GM18519 (cell line): Measurements from ENCODE around the gene DYNC1I2.
"Not testable (repeated sequence)": the region's sequence is repeated elsewhere in the genome, so short reads cannot be mapped to it uniquely, and the experiment has no call there.

Experiments used
- ATAC-seq: cut with Tn5 transposase; IDR thresholded peaks from one replicate; pipeline ENCODE4 v1.9.1; 2021; ENCODE audit warnings: mild to moderate bottlenecking, moderate library complexity; ENCODE audit not compliant: unreplicated experiment, low FRiP score

Gene DYNC1I2

DNA sequence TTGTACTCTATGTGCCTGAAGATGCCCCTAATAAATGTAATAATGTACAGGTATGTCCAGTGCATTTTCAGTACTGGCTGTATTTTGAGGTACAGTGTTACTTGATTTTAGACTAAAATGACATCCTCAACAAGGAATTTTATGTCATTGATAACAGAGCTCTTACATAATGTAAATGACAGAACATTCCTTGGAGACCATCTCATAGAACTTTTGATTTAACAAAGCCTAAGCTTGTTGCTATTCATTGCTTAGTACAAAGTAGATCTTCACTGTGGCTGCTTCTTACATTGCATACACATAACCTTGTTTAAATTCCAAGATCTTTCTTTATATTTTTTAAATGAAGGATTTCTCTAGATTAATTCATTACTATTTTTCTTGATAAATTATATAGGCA lies 24.1 kb downstream of the DYNC1I2 start:
- ATAC-seq, result no peak

DNA sequence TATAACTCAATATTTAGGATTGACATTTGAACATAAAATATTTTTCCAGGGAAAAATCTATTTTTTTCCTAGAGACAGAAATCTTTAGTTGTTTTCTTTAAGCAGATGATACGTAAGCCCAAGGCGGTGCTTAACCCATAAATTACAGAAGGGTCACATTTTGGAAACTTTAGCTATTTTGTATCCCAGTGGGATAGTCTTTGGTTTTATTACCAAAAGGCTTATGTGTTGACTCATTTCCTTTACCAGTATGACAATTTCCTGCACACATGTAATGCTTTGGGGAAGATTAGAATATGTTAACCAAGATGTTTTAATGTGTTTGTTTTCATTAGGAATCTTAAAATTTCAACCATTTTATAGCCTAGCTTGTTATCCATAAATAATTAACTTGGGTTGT lies 24.8 kb downstream of the DYNC1I2 start:
- no peak for ATAC-seq

DNA sequence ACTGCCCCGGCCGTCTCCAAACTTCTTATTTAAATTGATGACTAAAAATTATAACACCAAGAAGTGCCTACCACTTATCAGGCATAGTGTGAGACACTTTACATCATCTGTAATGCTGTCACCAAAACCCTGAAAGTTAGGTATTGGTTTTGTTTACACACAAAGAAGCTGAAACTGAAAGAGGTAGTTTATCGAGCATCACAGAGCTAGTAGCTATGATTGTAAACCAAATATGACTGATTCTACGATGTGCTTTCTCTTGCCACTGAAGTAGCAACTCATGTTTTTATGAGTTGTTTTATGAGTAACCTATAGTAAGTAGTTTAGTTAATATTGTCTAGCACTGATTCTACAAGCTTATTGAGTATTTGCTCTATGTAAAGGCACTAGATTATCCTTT lies 31.5 kb downstream of the DYNC1I2 start:
- ATAC-seq, result peak; percentile 88

DNA sequence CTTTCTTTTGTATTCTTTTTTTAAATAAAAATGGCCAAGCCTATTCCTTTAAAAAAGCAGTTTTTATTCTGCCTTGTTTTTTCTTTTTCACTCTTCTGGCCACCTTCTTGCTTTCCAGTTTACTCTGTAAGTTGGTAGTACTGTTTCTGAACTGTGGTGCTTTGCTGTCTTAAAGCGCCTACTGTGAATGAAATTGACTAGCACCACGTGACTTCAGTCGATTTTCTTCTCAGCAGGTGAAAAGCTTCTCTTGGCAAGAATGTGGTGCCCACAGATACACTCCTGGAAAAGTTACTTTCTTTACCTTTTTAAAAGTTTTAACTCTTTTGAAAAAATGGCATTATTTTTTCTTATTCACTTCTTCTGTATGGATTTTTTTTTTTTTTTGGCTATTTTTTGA lies 32.4 kb downstream of the DYNC1I2 start:
- no peak for ATAC-seq

DNA sequence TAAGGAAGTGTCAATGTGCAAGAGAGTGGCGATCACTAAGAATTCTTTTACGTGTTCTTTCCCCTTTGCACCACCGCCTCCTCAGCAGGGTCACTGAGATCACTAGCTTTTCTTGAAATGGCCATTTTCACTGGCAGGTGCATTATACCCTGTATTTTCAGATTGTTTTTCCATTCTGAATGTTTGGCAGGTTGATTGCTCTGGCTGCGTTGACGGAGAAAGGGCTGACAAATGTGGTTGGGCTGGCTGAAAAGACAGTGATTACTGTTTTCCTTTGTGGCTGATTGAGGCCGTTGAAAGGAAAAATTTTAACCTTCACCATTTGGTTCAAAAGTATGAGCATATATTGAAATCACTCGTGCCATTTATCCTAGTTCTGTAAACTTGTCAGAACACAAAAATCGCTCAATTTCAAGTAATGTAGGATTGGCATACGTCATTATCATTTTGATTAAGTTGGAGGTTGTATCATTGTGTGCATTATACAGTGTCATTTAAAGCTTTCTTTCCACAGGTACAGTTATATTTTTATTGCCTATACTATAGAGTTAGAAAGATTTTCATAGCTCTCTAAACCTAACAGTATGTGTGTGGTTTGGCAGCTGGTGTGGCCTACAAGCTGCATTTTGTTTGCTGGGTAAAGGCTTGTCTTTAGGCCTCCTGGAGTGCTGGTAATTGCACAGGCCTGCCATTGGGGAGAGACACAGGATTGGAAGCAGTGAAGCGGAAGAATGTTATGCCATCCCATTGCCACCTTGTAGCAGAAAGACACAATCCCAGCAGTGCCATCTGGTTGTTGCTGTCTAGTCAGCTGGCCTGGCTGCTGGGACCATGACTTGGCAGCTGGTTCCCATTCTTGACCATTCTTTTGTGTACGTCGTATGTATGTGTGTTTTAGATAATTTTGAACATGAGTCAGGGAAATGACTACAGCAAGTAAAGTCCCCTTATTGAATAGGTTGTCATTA lies 36.7 kb downstream of the DYNC1I2 start:
- ATAC-seq, result no peak

DNA sequence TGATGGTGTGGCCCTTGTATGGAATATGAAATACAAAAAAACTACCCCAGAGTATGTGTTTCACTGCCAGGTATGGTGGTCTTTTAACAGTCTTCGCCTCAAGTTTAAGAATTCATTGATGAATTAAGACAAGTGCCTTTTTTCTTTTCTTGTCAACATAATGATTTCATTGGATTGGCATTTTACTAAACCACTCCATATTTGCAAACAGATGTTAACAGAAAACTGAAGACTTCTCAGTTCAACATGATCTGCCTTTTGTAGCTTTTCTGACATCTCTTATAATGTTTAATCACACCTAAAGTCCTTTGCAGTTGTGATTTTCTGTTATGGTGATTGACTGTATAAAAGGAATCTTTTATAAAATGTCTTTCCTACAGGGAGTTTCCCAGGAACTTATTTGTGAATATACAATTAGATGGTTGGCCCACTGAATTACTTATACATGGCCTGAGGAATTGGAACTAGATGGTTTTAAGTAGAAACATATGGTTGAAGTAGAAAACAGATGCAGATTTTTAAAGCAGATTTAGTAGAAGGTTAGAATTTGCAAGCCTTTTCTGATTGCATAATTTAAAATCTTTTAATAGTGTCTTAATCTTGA lies 39.7 kb downstream of the DYNC1I2 start:
- no peak for ATAC-seq

DNA sequence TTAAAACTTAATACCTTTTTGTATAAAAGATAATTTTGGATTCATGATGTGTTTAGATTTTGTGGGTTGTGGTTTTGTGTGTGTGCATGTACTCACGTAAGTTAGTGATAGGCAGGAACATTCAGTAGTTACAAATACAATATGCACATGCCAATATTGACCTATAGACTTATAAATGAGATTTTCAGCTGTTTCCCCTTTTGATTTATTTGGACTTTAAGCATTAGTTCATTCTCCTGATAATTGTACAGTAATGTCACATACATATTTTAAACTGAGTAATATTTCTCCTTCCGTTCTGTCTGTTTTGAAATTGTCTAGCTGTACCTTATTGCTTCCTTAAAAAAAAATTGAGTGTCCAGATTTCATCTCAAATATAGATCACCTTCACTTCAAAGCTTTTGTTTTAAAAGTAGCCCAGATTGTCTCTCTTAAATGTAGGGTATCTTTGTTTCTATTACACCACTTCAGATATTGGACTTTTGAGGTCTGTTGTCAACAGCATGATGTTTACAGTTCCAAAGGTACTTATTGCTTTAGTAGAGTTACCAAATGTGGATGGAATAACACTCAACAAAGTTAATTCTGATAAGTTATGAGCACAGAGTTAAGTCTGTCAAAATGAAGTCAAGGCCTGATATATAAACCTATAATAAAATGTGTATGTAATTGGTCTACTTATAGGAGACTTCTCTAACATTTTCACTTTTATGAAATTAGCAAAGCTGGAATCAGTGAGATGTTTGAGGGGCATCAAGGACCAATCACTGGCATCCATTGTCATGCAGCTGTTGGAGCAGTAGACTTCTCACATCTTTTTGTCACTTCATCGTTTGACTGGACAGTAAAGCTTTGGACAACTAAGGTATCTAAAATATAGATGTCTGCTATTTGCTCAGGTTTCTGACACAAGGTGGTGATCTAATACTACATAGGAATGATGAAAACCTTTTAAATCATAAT lies 42.0 kb downstream of the DYNC1I2 start:
- ATAC-seq, result no peak

DNA sequence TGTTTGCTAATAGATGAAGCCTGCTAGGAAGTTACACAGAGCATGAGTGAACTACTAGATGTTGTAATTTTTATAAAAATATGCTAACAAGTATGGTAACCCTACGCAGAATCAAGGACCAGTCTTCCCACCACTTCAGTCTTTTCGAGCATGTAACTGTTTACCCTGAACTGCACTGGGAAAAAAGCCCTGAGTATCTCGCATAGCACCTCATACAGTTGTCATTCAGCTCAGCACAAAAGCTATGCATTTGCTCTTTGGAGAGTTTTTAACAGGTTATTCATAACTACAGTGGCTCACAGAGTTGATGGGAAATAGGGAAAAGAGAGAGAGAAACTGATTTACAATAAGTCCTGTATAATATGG lies 42.7 kb downstream of the DYNC1I2 start:
- no peak for ATAC-seq

DNA sequence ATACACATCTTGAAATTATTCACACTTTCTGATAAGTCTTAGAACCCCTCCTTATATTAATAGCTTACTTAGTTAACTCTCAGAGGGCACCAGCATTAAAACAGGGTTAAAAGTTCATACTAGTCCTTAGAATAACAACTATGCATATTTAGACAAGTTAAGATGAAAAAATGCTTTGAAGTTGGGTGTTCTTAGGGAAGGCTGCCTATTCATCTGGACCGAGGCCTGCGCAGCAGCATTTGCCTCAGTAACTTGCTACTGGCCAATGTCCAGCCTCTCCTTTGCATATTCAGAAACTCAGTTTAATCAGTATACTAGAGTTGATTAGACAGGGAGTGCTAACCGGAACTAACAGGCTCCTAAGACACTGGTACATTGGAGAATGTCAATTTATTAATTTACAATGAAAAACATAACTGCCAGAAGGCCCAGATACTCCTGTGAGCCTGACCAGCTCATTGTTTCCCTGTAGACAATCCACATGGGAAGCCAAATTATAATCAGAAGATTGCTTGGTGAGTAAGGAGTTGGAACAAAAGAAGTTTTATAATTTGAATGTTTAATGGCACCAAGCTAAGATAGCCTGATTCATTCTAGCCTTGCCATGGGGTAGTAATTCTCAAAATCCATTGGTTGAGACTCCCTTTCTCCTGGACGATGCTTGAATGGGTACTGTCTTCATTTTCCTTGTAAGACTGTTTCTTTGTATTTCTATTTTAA lies 48.9 kb downstream of the DYNC1I2 start:
- ATAC-seq, result no peak

DNA sequence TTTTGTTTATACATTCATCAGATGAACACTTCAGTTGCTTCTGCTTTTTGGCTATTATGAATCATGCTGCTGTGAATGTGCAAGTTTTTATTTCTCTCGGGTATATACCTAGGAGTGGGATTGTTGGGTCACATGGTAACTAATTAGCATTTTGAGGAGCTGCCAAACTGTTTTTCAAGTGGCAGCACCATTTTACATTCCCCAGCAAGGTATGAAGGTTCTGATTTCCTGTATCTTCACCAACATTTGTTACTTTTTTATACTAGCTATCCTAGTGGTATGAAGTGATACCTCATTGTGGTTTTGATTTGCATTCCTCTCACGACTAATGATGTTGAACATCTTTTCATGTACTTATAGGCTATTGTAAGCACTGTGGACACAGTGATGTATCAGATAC lies 53.9 kb downstream of the DYNC1I2 start:
- ATAC-seq, result peak; percentile 62

DNA sequence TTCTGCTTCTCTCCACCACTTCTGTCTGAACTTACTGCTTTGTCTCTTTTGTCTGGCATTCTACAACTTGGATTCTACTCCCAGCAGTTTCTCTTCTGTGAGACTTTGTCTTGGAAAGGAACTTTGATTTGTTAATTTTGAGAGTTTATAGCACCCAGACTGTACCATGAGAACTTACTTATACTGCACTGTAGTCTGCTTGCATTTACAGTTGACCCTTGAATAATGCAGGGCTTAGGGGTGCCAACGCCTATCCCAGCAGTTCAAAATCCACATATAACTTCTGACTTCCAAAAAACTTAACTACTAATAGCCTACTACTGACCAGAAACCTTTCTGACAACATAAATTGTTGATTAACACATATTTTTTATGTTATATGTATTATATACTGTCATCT lies 55.5 kb downstream of the DYNC1I2 start:
- ATAC-seq, result no peak

DNA sequence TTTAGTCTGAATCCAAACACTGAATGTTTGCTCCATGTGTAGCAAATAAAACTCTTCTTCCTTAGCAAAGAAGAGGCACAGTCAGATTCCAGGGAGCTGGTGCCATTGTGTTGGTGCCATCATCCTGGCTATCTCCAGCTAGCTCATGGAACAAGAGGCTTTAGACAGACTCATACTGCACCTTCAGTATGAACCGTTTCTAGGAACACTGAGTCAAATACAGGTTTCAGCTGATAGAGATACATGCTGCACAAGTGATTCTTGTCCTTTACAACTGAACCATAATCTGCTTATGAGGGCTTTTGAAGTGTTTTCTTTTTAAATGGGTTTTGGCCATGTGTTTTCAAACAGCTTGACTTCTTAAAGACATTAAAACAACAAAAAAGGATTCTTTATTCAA lies 57.9 kb downstream of the DYNC1I2 start:
- ATAC-seq, result no peak

DNA sequence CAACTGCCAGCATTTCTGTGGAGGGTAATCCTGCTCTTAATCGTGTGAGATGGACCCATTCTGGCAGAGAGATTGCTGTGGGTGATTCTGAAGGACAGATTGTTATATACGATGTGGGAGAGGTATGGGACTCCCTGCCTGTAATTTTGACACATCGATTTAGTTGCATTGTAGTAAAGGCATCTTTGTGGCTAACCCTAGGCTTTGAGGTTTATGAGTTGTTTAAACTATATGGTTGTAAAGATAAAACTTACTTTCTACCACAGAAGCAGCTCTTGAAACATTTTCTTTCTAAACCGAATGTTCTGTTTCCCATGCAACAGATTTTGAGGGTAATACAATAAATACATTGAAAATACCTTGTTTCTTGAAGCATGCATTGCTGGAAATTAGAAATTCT lies 58.5 kb downstream of the DYNC1I2 start:
- ATAC-seq, result no peak

DNA sequence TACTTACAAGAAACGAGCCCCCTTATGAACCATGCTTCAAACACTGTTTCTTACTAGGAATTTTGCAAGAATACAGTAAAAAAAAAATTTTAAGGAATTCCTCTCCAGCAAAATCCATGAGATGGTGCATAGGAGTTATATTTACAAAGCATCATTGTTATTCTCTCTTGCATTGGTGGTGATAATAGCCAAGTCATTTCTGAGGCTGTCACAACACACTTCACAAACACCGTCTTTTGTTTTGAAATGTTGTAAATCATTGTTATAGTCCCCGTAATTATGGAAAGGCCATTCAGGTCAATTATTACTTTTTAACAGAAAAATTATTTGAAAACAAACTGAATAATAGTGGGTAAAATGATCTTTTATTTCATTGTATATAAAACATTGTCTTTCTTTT lies 60.1 kb downstream of the DYNC1I2 start:
- no peak for ATAC-seq

DNA sequence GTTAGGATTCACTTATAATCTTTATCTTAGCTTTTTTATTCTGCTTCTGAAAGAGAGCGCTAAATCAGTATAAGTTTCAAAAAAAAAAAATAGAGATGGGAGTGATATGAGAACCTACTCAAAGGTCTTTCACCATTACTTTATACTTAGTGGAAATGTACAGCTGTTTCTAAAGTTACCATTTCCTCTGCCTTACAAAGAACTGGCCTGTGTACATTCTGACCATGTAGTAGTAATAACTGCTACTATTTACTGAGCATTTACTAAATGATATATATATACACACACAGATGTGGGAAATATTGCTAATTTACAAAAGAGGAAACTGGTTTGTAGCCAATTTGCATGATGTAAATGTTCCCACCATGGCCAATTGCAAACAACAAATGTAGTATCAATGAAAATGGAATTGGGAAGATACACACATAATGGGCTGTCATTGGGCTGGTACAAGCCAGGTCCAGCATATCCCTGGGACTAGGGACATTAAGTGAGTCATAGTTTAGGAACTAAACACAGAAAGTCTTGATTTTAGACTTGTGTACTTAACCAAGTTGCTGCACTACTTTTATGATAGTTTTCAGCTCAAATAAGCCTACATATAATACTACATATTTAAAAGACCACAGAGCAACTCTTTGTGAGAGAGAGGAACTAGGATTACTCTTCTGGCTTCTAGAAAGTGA lies 67.1 kb downstream of the DYNC1I2 start:
- ATAC-seq, result no peak

DNA sequence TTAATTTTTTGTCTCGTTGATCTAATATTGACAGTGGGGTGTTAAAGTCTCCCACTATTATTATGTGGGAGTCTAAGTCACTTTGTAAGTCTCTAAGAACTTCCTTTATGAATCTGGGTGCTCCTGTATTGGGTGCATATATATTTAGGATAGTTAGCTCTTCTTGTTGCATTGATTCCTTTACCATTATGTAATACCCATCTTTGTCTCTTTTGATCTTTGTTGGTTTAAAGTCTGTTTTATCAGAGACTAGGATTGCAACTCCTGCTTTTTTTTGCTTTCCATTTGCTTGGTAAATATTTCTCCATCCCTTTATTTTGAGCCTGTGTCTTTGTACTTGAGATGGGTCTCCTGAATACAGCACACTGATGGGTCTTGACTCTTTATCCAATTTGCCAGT lies 71.5 kb downstream of the DYNC1I2 start:
- ATAC-seq, result not testable (repeated sequence)

DNA sequence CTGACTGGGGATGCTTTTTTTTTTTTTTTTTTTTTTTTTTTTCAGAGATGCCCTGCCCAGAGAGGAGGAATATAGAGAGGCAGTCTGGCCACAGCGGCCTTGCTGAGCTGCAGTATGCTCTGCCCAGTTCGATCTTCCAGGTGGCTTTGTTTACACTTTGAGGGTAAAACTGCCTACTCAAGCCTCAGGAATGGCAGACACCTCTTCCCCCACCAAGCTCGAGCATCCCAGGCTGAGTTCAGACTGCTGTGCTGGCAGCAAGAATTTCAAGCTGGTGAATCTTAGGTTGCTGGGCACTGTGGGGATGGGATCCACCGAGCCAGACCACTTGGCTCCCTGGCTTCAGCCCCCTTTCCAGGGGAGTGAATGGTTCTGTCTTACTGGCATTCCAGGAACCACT lies 73.9 kb downstream of the DYNC1I2 start:
- ATAC-seq, result not testable (repeated sequence)

DNA sequence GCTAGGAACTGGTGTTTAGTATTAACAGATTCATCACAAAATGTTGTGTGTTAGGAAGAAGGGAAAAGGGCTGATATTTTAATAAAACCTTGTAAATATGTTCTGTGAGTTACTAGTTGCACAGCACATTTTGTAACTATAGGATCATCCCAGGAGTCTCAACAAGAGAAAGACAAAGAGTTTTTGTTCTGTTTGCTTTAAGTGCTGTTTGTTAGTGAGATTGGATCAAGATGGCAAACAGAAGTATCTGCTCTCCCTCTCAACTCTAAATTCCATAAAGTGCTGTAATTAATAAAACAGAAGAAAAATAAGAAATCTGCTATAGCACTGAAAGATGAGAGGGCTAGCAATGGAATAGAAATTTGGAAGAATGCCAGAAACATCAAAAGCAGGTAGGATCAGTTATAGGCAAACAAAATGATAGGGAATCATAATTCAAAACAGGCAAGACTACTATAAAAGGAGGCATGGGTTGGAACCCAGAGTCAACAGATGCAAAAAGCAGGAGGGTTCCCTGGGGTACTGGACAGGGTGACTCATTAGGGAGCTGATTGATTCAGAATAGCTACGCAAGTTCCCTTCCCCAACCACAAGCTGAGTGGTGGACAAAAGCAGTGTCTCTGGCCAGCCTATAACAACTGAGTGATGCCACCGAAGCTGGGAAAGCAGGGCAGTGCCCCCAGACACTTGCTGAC lies 75.8 kb downstream of the DYNC1I2 start:
- no peak for ATAC-seq

DNA sequence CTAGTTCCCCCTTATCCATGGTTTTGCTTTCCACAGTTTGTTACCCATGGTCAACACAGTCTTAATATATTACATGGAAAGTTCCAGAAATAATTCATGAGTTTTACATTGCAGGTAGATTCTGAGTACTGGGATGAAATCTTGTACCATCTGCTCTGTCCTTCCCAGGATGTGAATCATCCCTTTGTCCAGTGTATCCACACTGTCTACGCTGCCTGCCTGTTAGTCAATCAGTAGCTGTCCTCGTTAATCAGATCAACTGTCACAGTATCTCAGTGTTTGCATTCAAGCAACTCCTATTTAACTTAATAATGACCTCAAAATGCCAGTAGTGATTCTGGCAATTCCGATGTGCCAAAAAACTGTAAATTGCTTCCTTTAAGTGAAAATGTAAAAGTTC lies 76.3 kb downstream of the DYNC1I2 start:
- ATAC-seq, result no peak
